ENCODE data around the gene SPOP. TPM values are rescaled to one million over a fixed set of nuclear protein-coding genes. Genes with fewer than 3 reads are reported as not detected.

SPOP gene
- total RNA-seq, 6 experiments from 2014 or later, result 53.2 to 60.6 (median 55.6) TPM

DNA sequence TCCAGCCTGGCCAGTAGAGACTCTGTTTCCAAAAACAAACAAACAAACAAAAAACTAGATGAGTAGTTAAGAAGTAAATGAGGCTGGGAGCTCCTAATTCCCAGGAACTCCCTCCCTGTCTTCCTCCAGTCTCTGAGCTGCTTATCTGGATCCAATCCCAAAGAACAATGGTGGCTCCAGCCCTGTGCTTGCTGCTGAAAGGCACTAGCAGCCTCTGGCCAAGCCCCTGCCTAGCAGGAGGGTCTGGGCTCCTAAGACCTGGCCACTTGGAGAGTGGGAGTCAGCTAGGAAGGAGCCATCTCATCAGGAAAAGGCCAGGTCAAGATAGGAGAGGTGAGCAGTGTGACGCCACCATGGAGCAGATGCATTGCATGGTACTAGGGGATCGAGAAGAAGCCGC, 44.2 kb upstream of the SPOP start:
- H3K4me3 Mint-ChIP-seq, result no peak overlapping the region
- no peaks in the 10 kb centered on the region for H3K9me3 Mint-ChIP-seq
- H3K27me3 Mint-ChIP-seq (ENCODE audit: insufficient read depth), result peaks cover 19% of the 10 kb centered on the region
- H3K27ac Mint-ChIP-seq, result no peak overlapping the region
- no peak for TF ChIP-seq CTCF (IDR thresholded peaks at IDR 0.05)
- no peaks in the 10 kb centered on the region; the same call in 1 of the 2 replicates for H3K36me3 Mint-ChIP-seq (ENCODE audit: low read depth)
- no peaks in the 10 kb centered on the region for H3K4me1 Mint-ChIP-seq (ENCODE audit: low read depth)
- DNase-seq, result no peak

DNA sequence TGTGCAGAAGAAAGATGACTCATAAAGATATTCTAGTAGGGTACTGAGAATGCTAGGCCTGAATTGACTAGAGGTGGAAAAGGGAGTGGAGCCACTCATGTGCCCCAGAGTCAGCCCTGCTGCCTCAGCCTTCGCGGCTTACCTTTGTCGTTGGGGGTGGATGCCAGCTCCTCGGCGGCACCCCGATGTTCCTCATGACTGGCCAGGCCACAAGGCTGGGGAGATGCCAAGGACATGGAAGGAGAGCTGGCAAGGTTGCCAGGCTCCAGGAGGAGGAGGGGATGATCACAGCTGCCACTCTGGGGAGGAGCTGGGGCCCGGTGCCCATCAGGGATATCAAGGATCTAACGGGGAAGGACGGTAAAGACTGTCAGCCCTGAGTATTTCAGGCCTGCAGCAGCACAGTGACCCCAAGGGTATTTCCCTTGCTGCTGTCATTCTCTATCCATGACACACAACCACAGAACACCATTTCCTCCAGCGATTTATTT, 39.5 kb upstream of the SPOP start:
- H3K27ac Mint-ChIP-seq, result no peak overlapping the region
- H3K4me1 Mint-ChIP-seq (ENCODE audit: low read depth), result no peaks in the 10 kb centered on the region
- H3K4me3 Mint-ChIP-seq, result no peak overlapping the region
- no peaks in the 10 kb centered on the region for H3K9me3 Mint-ChIP-seq
- no peak for DNase-seq
- no peak for TF ChIP-seq CTCF (IDR thresholded peaks at IDR 0.05)
- no peaks in the 10 kb centered on the region for H3K36me3 Mint-ChIP-seq (ENCODE audit: low read depth)
- peaks cover 15% of the 10 kb centered on the region for H3K27me3 Mint-ChIP-seq (ENCODE audit: insufficient read depth)

GRCh38 chr17:49716668-49717364, 38.9 kb upstream of the SPOP start:
- H3K4me3 Mint-ChIP-seq, result no peak overlapping the region
- H3K9me3 Mint-ChIP-seq, result no peaks in the 10 kb centered on the region
- peaks cover 20% of the 10 kb centered on the region for H3K27me3 Mint-ChIP-seq (ENCODE audit: insufficient read depth)
- no peak for TF ChIP-seq CTCF (IDR thresholded peaks at IDR 0.05)
- H3K4me1 Mint-ChIP-seq (ENCODE audit: low read depth), result no peaks in the 10 kb centered on the region
- H3K36me3 Mint-ChIP-seq (ENCODE audit: low read depth), result no peaks in the 10 kb centered on the region
- H3K27ac Mint-ChIP-seq, result no peak overlapping the region
- no peak for DNase-seq

DNA sequence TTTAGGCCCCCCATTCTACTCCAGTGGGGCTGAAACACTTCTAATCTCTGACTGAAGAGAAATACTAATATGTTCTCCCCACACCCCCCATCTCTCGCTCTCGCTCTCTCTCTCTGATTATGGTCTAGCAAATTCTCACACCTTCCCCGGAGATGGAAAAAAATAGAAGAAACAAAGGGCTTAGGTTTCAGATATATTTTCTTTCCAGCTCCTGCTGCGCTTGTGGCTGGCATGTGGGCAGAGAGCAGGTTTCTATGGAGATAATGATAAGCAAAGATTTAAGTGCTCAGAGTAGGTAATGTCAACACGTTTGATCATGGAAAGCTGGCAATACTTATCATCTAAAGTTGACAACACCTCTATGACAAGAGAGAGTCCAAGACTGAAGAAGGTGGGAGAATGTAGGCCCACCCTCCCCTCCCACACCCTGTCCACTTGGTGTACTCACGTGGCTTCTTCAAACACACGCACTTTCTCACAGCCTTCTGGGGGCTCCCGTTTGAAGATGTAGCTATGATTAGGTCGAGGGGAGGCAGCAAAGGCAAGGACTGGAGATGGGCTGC, 37.9 kb upstream of the SPOP start:
- Mint-ChIP-seq H3K4me3 (no peak overlapping the region), H3K36me3 (ENCODE audit: low read depth) (no peaks in the 10 kb centered on the region), H3K9me3 (no peaks in the 10 kb centered on the region), H3K27ac (no peak overlapping the region), H3K4me1 (ENCODE audit: low read depth) (no peaks in the 10 kb centered on the region), H3K27me3 (ENCODE audit: insufficient read depth) (peaks cover 24% of the 10 kb centered on the region)
- no peak for DNase-seq
- no peak for TF ChIP-seq CTCF (IDR thresholded peaks at IDR 0.05)

DNA sequence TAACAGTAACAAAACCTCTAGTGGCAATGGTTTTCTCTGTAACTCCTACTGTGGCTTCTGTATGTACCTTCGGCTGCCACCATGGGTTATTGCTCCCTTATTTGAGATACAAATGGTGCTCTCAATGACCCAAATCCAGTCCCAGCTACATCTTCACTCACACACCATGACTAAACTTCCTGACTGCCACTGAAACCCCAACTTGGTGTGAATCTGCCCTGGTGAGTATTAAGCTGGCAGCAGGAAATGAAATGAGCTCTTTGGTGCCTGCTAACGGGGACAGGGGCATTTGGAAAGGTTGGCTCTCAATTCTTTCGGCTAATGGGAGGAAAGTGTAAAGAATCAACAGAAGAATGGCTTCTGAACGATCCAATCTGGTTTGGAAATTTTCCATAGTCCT, 37.3 kb upstream of the SPOP start:
- TF ChIP-seq CTCF (IDR thresholded peaks at IDR 0.05), result no peak
- no peaks in the 10 kb centered on the region for H3K4me1 Mint-ChIP-seq (ENCODE audit: low read depth)
- H3K9me3 Mint-ChIP-seq, result no peaks in the 10 kb centered on the region
- peaks cover 24% of the 10 kb centered on the region for H3K27me3 Mint-ChIP-seq (ENCODE audit: insufficient read depth)
- H3K36me3 Mint-ChIP-seq (ENCODE audit: low read depth), result no peaks in the 10 kb centered on the region
- H3K27ac Mint-ChIP-seq, result no peak overlapping the region
- no peak overlapping the region for H3K4me3 Mint-ChIP-seq
- DNase-seq, result no peak
